Activated gamma-delta T cell (primary cell): Measurements from ENCODE around the gene CERS6.

Experiments used
- DNase-seq: peaks from one replicate; lab custom pipeline; 2025; lab: John Stamatoyannopoulos, UW

CERS6 gene

DNA sequence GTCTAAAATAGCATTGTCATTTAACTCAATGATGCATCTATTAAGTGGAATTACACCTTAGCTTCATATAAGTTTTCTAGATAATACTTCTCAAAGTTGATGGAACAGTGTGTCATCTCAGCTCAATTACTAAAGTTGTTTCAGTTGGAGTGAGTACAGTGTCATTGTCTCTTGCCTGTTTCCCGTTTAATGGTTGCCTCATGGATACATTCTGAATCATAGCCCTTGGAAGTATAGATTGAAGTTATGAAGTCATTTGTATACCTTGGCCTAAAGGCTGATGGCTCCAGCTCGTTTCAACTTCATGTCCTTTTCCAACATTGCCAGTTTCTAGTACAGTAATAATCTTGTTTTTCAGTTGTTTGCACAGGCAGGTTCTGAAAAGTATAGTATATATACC is 215.9 kb downstream of the CERS6 start:
- DNase-seq, result no peak

DNA sequence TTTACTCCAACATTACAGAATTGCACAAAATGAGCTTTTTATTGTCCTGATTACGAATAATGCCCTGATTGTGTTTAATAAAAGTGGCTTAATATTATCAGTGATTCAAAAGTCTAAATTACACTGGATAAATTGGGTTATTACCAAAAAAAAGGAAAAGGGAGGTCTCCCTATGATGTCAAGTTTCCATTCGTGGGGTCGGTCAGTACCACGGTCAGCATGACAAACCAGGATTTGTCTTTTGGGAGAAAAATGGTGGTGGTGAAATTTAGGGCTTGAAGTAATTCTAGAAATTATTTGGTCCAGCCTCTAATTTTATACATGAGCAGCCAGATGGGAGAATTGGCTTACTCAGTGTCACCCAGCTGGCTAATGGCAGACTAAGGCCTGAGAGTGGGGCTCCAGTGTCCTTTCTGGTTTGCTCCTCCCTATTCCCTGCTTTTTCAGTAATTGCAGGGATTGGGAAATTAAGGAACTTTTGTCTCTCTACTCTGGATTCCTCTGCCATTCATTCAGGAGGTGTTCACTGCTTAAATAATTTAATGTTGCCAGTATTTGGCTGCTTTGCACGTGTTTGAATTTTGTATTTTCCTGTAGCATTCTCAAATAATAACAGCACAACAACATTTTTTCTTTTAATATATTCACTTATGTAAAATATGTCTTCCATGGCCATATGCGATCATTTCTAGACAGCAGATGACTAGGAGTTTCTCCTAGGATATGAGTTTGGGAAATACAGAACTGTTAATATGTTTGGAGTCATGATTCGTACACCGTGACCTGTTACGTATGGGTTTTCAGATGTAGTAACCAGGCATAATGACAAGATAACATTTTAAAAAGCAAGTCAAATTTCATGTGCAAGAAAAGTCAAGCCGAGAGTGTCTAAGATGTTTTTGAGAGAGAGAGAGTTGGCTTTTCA is 217.5 kb downstream of the CERS6 start:
- no peak for DNase-seq

DNA sequence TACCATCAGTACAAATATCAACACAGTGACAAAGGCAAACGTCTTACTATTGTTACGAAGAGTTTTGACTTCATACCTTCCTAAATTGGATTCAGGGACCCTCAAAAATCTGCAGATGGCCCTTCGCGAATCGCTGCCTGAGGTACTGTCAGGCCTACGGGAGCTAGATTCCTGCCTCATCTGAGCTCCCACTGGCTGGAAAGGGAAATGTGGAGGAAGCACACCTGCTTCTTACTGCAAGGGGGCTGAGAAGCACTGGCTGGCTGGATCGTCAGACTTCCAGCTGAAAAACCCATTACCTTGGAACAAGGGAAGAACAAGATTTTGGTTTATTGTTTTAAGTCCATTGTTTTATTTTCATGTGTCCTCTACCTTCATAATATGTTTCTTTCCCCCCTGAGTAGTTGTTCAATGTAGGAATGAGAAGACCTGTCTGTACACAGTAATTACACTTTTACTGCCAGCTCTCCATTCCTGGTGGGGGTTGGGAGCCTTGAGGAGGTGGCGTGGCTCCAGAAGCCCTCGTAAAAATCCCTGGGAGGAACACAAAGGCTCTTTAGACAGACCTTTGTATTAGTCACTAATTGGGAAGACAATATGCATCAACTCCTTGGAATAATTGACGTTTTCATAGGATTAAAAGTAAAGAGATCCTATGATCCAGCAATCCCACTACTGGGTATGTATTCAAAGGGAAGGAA is 222.2 kb downstream of the CERS6 start:
- DNase-seq, result no peak

DNA sequence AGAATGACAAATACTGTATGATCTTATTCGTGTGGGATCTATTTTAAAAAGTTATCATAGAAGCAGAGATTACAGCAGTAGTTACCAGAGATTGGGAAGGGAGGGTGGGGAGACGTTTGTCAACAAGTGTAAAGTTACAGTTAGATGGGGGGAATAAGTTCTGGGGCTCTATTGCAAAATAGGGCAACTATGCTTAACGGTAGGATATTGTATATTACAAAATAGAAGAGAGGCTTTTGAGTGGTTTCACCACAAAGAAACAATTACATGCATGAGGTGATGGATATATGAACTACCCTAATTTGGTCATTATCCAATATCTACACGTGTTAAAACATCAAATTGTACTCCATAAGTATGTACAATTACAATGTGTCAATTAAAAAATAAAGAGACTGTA is 223.0 kb downstream of the CERS6 start:
- no peak for DNase-seq

DNA sequence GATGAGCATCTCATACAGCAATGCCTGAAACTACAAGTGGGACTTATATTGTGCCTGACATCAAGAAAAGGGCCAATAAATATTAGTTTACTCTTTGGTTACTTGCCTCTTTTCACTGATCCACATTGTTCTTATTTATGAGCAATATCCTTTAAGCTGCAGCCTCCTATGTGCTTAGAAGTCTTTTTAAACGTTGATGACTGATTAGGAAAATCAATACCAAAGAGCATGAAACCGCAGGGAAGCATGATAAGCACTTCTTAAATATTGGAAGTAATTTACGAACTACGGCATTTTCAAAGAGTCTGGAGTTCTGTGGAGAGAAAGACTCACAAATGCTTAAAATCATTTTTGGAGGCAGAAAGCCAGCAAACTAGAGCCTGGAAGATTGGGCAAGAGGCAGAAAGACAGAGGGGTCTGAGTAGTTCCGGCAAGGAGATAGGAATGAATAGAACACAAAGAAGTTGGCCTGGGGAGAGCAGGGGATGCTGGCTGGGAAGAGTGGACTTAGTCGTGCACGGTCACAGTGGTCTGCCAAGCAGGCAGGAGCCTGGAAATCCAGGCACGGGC is 223.8 kb downstream of the CERS6 start:
- no peak for DNase-seq

DNA sequence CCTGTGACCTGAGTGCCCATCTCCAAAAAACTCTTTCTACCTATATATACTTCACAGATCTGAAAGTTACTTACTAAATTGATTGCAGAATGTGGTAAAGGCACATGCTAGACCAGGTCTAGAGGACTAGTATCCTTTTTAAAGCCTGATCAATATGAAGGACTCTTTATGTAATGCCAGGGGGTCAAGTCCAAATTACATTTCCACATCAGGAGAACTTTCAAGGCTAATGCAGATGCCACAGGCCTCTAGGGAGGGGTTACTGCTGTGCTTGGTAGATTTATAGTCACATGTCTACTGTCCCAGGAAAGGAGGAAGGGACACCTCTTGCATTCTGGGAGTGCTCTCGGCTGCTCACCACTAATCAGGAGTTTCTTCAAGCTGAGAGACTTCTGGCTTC is 227.9 kb downstream of the CERS6 start:
- DNase-seq, result no peak

DNA sequence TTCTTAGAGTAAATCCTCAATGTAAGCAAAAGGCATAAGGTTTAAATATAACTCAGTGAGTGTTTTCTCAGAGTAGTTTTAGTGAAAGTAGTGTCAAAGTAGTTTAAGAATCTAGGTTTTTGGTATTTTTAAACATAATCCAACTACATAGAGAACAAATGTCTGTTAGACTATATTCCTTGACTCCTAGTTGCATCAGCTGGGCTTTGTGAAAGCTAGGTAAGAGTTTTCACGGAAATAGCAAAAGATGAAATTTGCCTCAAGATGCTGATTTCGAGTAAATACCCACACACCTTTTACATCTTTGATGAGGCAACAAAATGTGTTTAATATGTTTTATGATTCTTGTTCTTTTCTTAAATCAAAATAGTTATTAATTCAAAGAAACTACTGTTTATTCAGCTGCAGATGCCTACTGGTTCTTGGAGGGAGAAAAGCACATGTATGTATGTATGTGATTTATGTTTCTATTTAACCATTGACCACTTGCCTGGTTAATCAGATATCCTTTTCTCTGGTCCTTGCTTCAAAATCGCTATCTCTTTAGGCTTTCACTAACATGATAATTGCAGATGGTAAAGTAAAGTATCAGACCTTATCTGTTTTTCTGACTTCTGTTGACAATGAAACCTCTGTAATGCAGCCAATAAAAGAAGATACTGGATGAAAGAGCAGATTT is 229.0 kb downstream of the CERS6 start:
- no peak for DNase-seq

DNA sequence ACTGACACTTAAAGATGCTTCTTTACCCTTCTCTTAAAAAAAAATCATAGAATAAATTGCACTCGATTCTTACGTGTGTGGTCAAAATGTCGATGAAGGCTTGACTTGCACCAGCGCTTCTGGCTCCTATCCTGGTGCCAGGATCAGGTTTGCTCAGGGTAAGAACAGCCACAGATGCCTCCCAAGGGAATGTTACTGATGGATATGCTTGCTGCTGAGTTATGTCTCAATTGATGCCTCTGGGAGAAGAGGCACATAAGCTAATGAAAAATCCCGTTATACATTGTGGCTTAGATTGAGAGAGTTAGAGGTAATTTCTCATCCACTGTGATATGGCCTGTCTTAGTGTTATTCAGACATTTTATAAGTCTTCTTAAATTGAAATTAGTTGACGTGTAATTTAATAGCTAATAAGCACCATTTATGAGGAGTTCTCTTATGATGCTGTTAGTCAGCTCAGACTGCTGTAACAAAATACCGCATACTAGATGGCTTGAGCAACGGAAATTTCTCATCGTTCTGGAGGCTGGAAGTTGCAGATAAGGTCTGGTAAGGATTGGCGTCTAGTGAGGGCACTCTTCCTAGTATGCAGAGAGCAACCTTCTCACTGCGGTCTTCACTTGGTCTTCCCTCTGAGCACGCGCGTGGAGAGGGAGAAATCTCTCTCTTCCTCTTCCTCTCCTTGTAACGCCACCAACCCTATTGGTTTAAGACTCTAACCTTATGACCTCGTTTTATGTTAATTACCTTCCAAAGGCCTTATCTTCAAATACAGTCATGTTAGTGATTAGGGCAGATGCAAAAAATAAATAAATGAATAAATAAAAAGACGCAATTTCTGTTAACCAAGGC is 229.8 kb downstream of the CERS6 start:
- DNase-seq, result no peak

DNA sequence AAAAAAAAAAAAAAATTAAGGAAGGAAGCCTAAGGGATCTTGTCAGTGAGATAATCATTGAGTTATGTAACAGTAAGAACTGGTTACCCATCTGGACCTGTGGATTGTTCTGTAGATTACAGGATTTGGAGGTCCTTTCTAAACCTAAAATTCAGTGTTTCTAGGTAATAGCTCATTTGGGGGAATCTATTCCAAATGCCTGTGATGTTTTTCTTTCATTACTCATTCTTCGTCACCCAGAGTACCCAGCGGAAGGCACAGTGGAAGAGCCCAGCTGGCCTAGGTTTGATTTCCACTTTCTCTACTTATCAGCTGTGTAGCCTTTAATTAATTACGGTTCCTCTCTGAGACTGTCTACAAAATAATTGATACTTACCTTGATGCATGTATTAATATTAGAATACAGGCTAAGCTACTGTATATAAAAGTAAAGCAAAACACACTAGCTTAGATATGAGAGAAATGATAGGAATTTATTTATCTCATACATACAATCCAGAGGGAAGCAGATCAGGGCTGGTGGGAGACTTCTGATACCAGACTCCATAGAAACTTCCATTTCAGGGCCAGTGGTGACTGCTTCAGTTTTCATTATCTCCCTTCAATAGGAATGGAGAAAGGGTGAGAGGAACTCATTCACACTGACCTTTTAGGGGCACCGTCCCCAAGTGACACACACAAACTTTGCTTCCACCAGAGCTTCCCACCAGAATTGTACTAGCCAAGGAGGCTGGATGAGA is 230.6 kb downstream of the CERS6 start:
- no peak for DNase-seq

DNA sequence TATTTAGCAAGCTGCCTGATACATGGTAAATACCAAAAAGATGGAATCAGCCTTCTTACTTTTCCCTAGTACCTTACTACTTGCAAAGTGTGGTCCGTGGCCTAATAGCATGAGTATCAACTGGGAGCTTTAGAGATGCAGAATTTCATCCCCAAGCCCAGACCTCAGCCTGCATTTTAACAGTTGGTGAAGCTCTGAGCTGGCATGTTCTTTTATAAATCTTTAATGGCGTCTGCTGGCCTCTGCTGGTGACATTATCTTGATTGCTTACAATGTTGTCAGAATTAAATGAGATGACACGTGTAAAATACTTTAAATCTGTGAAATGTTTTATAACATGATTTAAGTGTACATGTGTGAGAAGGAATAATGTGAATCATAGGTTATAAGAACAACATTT is 231.2 kb downstream of the CERS6 start:
- no peak for DNase-seq

DNA sequence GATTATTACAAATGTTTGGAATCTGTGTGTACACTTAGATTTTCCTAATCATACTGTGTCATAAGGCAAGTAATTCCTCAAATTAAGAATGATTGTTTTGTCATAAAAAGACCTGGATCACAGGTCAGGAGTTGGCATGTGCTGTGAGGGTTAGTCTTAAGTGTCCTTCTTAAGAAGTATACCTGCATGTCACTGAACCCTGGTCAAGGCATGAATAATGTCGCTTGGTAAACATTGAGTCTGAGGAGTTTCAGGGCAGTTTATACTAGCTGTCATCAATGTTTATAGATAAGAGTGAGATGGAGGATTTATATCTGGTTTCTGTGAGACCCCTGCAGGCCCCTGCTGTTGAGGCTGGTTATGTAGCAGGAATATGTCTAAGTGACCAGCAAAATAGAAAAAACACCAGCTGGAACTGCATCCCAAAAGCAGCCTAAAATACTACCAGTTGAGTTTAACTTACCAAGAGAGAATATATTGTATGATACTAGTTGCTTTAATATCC is 234.4 kb downstream of the CERS6 start:
- no peak for DNase-seq

DNA sequence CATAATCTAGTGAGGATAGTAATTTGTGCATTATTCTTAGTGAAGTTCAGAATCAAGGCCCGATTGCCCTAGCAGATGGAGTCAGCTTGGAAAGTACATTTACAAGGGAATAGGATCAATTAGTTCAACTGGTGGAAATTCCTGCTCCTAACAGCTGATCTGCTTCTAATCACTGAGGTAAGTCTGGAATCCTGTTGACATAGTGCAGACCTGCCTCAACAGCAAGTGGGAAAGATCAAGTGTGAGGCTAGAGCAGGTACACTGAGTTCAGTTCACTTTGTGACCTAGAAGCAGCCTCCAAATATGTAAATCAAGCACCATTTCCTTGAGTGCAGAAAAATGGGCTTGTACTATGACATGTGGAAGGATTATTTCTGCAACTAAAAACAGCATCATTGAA is 235.1 kb downstream of the CERS6 start:
- DNase-seq, result no peak

DNA sequence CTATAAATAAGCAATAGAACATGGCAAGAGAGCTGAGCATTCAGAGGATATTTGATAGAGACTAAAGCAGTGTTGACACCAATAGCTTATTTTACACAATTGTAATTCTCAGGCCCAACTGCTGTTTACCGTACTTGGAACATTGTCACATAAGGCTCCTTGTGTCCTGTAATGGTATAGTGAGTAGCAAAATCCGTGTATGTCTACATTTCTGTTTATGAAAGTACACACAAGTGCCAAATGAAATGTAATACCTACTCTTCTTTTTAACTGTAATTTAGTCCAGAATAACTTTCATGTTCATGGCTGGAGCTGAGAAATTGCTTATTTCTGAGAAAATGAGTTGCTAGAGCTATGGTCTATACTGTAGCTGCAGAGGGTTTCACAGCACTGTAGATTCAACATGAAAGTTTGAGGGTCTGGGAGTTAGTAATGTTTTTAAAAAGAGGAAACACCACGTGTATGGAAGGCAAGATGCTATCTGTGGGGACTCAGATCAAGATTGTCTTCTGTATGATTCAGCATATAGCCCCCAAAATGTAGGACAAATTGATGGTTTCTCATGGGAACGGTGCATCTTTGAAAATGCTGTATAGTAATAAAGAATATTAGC is 236.2 kb downstream of the CERS6 start:
- DNase-seq, result no peak

DNA sequence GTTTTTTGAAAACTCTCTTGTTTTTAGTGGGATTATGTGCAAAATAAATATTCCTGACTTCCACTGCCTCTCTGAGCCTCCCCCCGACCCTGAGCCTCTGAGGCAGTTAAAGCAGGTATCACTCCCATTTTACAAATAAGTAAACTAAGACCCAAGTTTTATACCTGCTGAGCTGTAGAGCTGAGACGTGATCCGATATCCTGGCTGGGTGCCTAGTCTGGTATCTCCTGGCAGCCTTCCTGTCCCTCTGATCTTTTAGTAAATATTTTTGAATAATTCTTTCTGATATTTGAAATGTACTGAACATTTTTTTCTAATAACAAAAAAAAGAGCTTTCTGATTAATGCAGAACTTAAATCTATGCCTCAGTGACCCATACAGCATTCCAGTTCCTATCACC is 238.1 kb downstream of the CERS6 start:
- no peak for DNase-seq

DNA sequence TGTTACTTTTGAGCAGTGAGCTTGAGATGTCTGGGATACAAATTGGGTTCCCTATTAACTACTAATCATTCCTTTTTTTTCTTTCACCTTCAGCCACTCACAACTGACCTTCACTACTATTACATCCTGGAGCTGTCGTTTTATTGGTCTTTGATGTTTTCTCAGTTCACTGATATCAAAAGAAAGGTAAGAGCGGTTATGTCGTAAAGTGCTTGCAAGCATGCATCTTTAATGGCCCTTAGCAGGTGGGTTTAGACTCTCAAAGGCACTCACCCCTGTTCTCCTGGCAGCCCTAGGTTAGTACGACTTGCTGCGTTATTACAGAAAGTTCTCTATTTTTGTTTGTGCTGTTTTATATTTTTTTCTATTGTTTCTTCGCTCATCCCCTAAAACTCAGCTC is 238.8 kb downstream of the CERS6 start:
- DNase-seq, result no peak

DNA sequence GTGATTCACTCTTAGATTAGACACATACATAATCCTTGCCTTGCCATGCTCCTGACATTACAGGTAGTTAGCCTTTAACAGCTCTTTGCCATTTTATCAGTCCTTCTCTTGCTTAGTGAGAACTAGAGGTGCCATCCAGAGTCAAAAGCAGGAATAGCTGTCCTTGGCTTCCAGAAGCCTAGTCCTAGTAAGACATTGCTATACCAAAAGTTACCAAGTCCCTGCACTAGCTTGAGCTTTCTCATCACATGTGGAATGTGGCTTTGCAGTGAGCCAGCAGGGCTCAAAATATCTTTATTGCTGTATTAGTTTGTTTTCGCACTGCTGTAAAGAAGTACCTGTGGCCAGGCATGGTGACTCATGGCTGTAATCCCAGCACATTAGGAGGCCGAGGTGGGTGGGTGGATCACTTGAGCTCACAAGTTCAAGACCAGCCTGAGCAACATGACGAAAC is 241.6 kb downstream of the CERS6 start:
- DNase-seq, result no peak

DNA sequence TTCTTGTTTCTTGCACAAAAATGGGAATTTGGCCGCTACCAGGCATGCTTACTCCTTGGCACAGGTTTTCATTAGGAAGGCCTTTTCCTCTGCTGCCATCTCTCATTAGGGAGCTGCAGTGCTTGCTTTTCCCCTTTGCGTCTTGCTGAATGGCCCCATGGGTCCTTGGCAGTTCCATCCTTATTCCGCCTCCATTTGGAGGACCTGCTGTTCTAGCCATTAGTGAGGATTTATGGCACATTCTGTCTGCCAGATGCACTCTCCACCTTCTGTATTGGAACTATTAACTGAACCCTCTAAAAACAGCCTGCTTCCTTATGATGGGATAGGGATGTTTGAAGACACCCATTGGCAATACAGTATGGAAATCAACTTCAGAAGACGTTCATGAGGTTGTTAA is 242.9 kb downstream of the CERS6 start:
- DNase-seq, result no peak

DNA sequence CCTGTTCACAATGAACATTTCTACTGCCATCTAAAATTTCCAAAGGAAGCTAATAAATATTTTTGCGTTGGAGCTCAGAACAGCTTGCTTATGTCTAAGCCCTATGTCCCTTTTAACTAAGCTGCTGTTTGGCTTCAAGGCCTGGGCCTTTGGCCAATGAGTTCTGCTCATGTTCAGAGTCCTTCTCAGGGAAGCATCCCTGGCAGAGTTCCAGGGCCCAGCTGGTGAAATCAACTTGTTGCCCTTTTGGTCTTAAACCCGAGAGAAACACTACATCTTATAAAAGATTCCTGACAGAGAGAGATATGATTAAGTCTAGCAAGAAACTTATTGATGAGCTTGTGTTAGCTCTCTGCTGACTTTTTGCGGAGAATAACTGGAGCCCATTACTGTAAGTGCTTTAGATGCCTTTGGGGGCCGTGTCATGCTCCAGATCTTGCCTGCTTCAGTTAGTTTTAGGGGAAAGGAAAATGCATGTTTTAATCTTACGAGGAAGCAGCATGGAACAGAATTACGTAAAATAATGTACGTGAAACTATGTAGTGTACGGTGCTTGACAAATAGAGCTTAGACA is 243.9 kb downstream of the CERS6 start:
- no peak for DNase-seq

DNA sequence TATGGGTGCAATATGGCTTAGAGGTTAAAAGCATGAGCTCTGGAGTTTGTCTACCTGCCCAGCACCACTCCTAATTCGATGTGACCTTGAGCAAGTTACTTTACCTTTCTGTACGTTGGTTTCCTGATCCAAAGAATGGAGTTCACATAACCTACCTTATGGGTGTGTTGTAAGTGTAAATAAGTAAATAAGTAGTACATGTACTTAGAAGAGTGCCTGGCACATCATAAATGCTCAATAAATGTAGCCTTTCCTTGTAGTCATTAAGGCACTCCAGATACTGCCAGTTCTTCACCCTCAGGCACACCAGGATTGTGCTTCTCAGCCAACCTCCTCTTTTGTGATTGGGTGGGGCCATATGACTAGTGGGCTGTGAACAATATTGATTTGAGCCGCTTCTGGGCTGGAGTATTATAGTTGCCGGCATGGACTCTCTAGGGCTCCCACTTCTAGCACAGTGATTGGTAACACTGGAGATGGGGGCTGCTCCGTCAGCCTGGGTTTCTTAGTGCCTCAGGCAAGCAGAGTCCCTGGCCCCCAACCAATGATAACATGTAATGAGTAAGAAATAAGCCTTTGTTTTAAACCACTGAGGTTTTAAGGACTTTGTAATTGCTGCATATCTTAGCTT is 244.7 kb downstream of the CERS6 start:
- DNase-seq, result no peak
